Loucy (cell line): ENCODE results near the gene LY86.

ENCODE experiments used
- H2AFZ ChIP-seq: fragments of 200-600 bp; sonication (generic); 2 replicates; pipeline ENCODE4 v1.6.0; 2016; ENCODE audit warnings: antibody characterized with exemption, mild to moderate bottlenecking, low read length, moderate library complexity
- H3F3A ChIP-seq: fragments of 200-600 bp; 2 replicates; pipeline ENCODE4 v1.6.0; 2016; ENCODE audit warnings: antibody characterized with exemption, low read depth, mild to moderate bottlenecking
- H3K27me3 ChIP-seq: fragments of 200-600 bp; sonication (generic); 2 replicates; pipeline ENCODE4 v1.6.1; 2014; ENCODE audit warnings: low read length, mild to moderate bottlenecking; ENCODE audit not compliant: insufficient read depth, poor library complexity, severe bottlenecking
- H3K36me3 ChIP-seq: fragments of 200-600 bp; sonication (generic); 2 replicates; pipeline ENCODE4 v1.6.1; 2016; ENCODE audit warnings: low read length; ENCODE audit not compliant: insufficient read depth
- H3K4me1 ChIP-seq: fragments of 200-600 bp; sonication (generic); 2 replicates; pipeline ENCODE4 v1.5.1; 2014; ENCODE audit warnings: low read length, mild to moderate bottlenecking; ENCODE audit not compliant: insufficient read depth, poor library complexity, severe bottlenecking
- H3K4me2 ChIP-seq: fragments of 200-600 bp; sonication (generic); 2 replicates; pipeline ENCODE4 v1.6.0; 2014; ENCODE audit warnings: antibody characterized with exemption, low read length, low read depth, mild to moderate bottlenecking; ENCODE audit not compliant: poor library complexity, severe bottlenecking
- H3K4me3 ChIP-seq: fragments of 200-600 bp; sonication (generic); 2 replicates; pipeline ENCODE4 v1.5.1; 2014; ENCODE audit warnings: low read length, mild to moderate bottlenecking, mixed read lengths; ENCODE audit not compliant: poor library complexity, severe bottlenecking
- H3K79me2 ChIP-seq: fragments of 200-600 bp; sonication (generic); 2 replicates; pipeline ENCODE4 v1.6.1; 2014; ENCODE audit warnings: low read length; ENCODE audit not compliant: insufficient read depth
- H3K9ac ChIP-seq: fragments of 200-600 bp; sonication (generic); 2 replicates; pipeline ENCODE4 v1.6.0; 2014; ENCODE audit warnings: mild to moderate bottlenecking, low read depth, low read length, moderate library complexity; ENCODE audit not compliant: poor library complexity, severe bottlenecking
- H3K9me2 ChIP-seq: fragments of 200-600 bp; sonication (generic); replicated peaks from 2 replicates; pipeline ENCODE4 v1.6.1; 2016; ENCODE audit warnings: low read depth, low read length, mixed read lengths
- H3K9me3 ChIP-seq: fragments of 200-600 bp; sonication (generic); 2 replicates; pipeline ENCODE4 v1.6.1; 2014; ENCODE audit warnings: mild to moderate bottlenecking, antibody characterized with exemption, low read length, low read depth; ENCODE audit not compliant: insufficient read depth
- H4K20me1 ChIP-seq: fragments of 200-600 bp; sonication (generic); 2 replicates; pipeline ENCODE4 v1.6.0; 2014; ENCODE audit warnings: antibody characterized with exemption, low read length, mild to moderate bottlenecking; ENCODE audit not compliant: insufficient read depth, poor library complexity, severe bottlenecking
- CTCF ChIP-seq: fragments of 200-600 bp; sonication (generic); conservative IDR thresholded peaks from 2 replicates; pipeline ENCODE4 v1.5.1; 2014; ENCODE audit warnings: mild to moderate bottlenecking, antibody characterized with exemption, low read length
- EZH2phosphoT487 ChIP-seq: fragments of 200-600 bp; IDR thresholded peaks from 2 replicates; pipeline ENCODE4 v1.6.1; 2018; ENCODE audit warnings: antibody characterized with exemption, mild to moderate bottlenecking, moderate library complexity, borderline replicate concordance

LY86 gene

GRCh38 chr6:6639572-6639971 is 51.1 kb downstream of the LY86 start:
- no peaks in the 10 kb centered on the region for H3K9me3 ChIP-seq
- no peaks in the 10 kb centered on the region for H4K20me1 ChIP-seq
- H3K27me3 ChIP-seq: no peaks in the 10 kb centered on the region
- H3K79me2 ChIP-seq: no peaks in the 10 kb centered on the region
- H3K9me2 ChIP-seq: no peaks in the 10 kb centered on the region
- no peaks in the 10 kb centered on the region for H3K36me3 ChIP-seq
- no peak overlapping the region for H3K4me3 ChIP-seq
- H2AFZ ChIP-seq: no peak overlapping the region
- H3K4me2 ChIP-seq: no peak overlapping the region
- peaks cover 18% of the 10 kb centered on the region for H3K4me1 ChIP-seq
- H3F3A ChIP-seq: no peaks in the 10 kb centered on the region
- TF ChIP-seq CTCF (no peak), EZH2phosphoT487 (no peak)
- H3K9ac ChIP-seq: no peak overlapping the region

DNA sequence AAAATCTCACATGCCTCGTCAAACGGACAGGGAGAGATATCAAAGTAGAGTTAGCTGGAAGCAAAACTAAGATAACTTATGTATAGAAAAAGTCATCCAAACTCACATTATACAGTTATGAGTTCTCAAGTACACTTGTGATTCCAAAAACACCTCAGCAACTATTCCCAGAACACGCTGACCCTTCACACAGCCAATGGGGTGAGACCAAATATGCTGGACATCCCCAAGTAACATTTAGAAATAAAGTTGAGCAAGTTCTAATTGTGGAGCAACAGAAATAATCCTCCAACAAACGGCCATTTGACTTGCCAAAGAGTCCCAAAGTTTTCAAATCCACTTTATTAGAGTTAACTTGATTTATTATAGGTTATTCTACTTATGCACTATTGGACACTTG is 52.4 kb downstream of the LY86 start:
- H3K9ac ChIP-seq: no peak overlapping the region
- H2AFZ ChIP-seq: no peak overlapping the region
- no peak overlapping the region for H3K4me2 ChIP-seq
- no peaks in the 10 kb centered on the region for H3K79me2 ChIP-seq
- no peaks in the 10 kb centered on the region for H3K9me3 ChIP-seq
- no peaks in the 10 kb centered on the region for H3F3A ChIP-seq
- no peaks in the 10 kb centered on the region for H3K36me3 ChIP-seq
- no peaks in the 10 kb centered on the region for H4K20me1 ChIP-seq
- H3K27me3 ChIP-seq: no peaks in the 10 kb centered on the region
- H3K4me3 ChIP-seq: no peak overlapping the region
- TF ChIP-seq EZH2phosphoT487: no peak
- no peak for TF ChIP-seq CTCF
- H3K9me2 ChIP-seq: no peaks in the 10 kb centered on the region
- H3K4me1 ChIP-seq: peaks cover 14% of the 10 kb centered on the region

GRCh38 chr6:6643398-6643797 is 54.9 kb downstream of the LY86 start:
- H3K36me3 ChIP-seq: no peaks in the 10 kb centered on the region
- no peaks in the 10 kb centered on the region for H3K27me3 ChIP-seq
- H3F3A ChIP-seq: no peaks in the 10 kb centered on the region
- H3K9ac ChIP-seq: no peak overlapping the region
- no peak overlapping the region for H3K4me3 ChIP-seq
- no peaks in the 10 kb centered on the region for H3K9me2 ChIP-seq
- H4K20me1 ChIP-seq: no peaks in the 10 kb centered on the region
- H2AFZ ChIP-seq: no peak overlapping the region
- no peaks in the 10 kb centered on the region for H3K9me3 ChIP-seq
- H3K4me2 ChIP-seq: no peak overlapping the region
- no peaks in the 10 kb centered on the region for H3K79me2 ChIP-seq
- no peak for TF ChIP-seq EZH2phosphoT487
- no peak for TF ChIP-seq CTCF
- H3K4me1 ChIP-seq: peaks cover 6% of the 10 kb centered on the region
